Uterus (tissue), 4 donors: ENCODE results near the gene PRSS12. TPM values are rescaled to one million over a fixed set of nuclear protein-coding genes. Genes with fewer than 3 reads are reported as not detected.

ENCODE experiments used
- DNase-seq, 2 donors: peaks; one replicate each; pipeline ENCODE4 v3.0.0-alpha.2; 2019 to 2020
- H3K27ac ChIP-seq, 2 donors: fragments of 200-600 bp; sonication (generic); 1 replicate in 1 of 2; 2 replicates in 1 of 2; pipeline ENCODE4 v1.5.1; 2016 to 2018
- H3K27me3 ChIP-seq, 2 donors: fragments of 200-600 bp; sonication (generic); one replicate each; pipeline ENCODE4 v1.5.1; 2018 to 2019; ENCODE audit warnings: control low read depth in 1 of 2
- H3K36me3 ChIP-seq, 2 donors: fragments of 200-600 bp; sonication (generic); one replicate each; pipeline ENCODE4 v1.5.1; 2019; ENCODE audit warnings: control low read depth in 1 of 2
- H3K4me1 ChIP-seq, 2 donors: fragments of 200-600 bp; sonication (generic); one replicate each; pipeline ENCODE4 v1.5.1; 2018 to 2019; ENCODE audit warnings: control low read depth in 1 of 2
- H3K4me3 ChIP-seq, 2 donors: fragments of 200-600 bp; sonication (generic); 1 replicate in 1 of 2; 2 replicates in 1 of 2; pipeline ENCODE4 v1.5.1; 2018 to 2019; ENCODE audit warnings: mild to moderate bottlenecking in 1 of 2
- H3K9me3 ChIP-seq, 2 donors: fragments of 200-600 bp; sonication (generic); one replicate each; pipeline ENCODE4 v1.5.1; 2019; ENCODE audit warnings: control low read depth in 1 of 2
- POLR2A ChIP-seq, 2 donors: fragments of 450-650 bp; IDR thresholded peaks; one replicate each; pipeline ENCODE4 v1.6.1; 2016; ENCODE audit warnings: antibody characterized with exemption in 2 of 2, mild to moderate bottlenecking in 1 of 2, moderate library complexity in 1 of 2
- intact Hi-C: fragments of 100-400 bp; cut with DNase I; formaldehyde crosslinking; loops from one replicate; pipeline ENCODE4 v1.15.1; 2023; ENCODE audit warnings: low total_unique reads
- total RNA-seq, 4 donors: library from RNA; depleted of rRNA in 3 of 4; stranded (reverse); fragments of >200 nt in 3 of 4; gene quantifications; one replicate each; pipeline versions ENCODE4 v1.1.0 to v1.2.4, GENCODE V29; 2014 to 2023
- TF ChIP-seq, protein P1 (sequence below), 4 experiments: fragments of 200-600 bp in 2 of 4; fragments of 450-650 bp in 2 of 4; sonication (generic) in 2 of 4; IDR thresholded peaks; one replicate each; pipeline ENCODE4 v1.5.1; 2016 to 2019; ENCODE audit warnings: antibody characterized with exemption in 4 of 4, mild to moderate bottlenecking in 2 of 4, moderate library complexity in 1 of 4
- donor health status: DM: yes; HTN: yes; CAD: no.

Gene PRSS12
- total RNA-seq, 4 donors from 2014 or later: 0.15 to 52.1 (median 7.2) TPM

DNA sequence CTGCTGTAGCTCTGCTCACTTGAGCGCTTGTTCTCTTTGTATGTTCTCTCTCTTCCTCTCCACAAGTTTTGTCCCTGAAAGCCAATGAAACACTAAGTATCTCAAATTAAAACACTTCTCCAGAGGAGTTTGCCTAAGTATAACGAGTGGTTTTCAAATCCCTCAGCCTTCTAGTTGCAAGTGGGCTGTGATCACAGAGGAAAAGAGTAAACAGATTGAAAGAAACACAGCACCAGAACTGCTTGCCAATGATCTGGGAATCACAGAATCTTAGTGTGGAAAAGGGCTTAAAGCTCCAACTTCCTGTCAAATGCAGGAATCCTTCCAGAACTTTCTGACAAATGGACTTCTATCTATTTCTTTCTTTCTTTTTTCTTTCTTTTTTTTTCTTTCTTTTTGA lies 4.8 kb upstream of the PRSS12 start:
- intact Hi-C loops: no loop called here
- no peaks in the 10 kb centered on the region for H3K36me3 ChIP-seq
- no peaks in the 10 kb centered on the region for H3K9me3 ChIP-seq
- no peak overlapping the region for H3K27ac ChIP-seq
- H3K4me1 ChIP-seq: peaks cover 0 to 4% of the 10 kb centered on the region in 2 donors
- H3K4me3 ChIP-seq: no peak overlapping the region
- no peak for TF ChIP-seq POLR2A (IDR thresholded peaks at IDR 0.05)
- TF ChIP-seq, protein P1, sequence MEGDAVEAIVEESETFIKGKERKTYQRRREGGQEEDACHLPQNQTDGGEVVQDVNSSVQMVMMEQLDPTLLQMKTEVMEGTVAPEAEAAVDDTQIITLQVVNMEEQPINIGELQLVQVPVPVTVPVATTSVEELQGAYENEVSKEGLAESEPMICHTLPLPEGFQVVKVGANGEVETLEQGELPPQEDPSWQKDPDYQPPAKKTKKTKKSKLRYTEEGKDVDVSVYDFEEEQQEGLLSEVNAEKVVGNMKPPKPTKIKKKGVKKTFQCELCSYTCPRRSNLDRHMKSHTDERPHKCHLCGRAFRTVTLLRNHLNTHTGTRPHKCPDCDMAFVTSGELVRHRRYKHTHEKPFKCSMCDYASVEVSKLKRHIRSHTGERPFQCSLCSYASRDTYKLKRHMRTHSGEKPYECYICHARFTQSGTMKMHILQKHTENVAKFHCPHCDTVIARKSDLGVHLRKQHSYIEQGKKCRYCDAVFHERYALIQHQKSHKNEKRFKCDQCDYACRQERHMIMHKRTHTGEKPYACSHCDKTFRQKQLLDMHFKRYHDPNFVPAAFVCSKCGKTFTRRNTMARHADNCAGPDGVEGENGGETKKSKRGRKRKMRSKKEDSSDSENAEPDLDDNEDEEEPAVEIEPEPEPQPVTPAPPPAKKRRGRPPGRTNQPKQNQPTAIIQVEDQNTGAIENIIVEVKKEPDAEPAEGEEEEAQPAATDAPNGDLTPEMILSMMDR (IDR thresholded peaks at IDR 0.05): no peak
- DNase-seq: no peak
- peaks cover 5 to 19% of the 10 kb centered on the region in 2 donors for H3K27me3 ChIP-seq

DNA sequence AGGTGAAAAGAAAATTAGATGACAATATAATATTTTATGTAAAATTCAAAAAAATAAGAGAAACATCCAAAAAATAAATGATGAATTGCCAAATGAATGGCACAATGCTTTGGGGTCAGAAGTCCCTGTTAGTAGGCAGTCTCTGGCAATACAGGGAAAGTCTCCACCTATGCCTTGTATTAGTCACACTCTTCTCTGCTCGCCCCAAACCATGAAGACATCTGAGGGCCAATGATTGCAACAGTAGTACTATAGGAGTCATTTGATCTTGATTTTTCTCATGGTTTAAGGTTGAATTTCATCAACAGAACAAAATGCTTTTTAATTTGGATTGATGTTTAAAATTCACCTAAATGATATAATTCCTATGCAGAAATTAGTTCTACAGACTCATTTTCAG lies 3.9 kb upstream of the PRSS12 start:
- no peak overlapping the region for H3K27ac ChIP-seq
- H3K4me3 ChIP-seq: no peak overlapping the region
- TF ChIP-seq POLR2A (IDR thresholded peaks at IDR 0.05): no peak
- TF ChIP-seq, protein P1 (IDR thresholded peaks at IDR 0.05): no peak
- H3K4me1 ChIP-seq: peaks cover 0 to 9% of the 10 kb centered on the region in 2 donors
- H3K36me3 ChIP-seq: no peaks in the 10 kb centered on the region
- intact Hi-C loops: no loop called here
- no peak for DNase-seq
- peaks cover 6 to 19% of the 10 kb centered on the region in 2 donors for H3K27me3 ChIP-seq
- no peaks in the 10 kb centered on the region for H3K9me3 ChIP-seq

- no peak for DNase-seq
- Histone ChIP-seq H3K27me3 (peaks cover 6 to 21% of the 10 kb centered on the region in 2 donors), H3K27ac (no peak overlapping the region), H3K36me3 (no peaks in the 10 kb centered on the region), H3K9me3 (no peaks in the 10 kb centered on the region), H3K4me1 (peaks cover 0 to 9% of the 10 kb centered on the region in 2 donors), H3K4me3 (no peak overlapping the region)
- TF ChIP-seq, protein P1 (IDR thresholded peaks at IDR 0.05): no peak
- no peak for TF ChIP-seq POLR2A (IDR thresholded peaks at IDR 0.05)
- intact Hi-C loops: no loop called here
Observed at GRCh38 chr4:118356111-118356510, 3.3 kb upstream of the PRSS12 start.

GRCh38 chr4:118354913-118355312 lies 2.1 kb upstream of the PRSS12 start:
- intact Hi-C loops: no loop called here
- peaks cover 6 to 23% of the 10 kb centered on the region in 2 donors for H3K27me3 ChIP-seq
- no peak overlapping the region for H3K27ac ChIP-seq
- H3K4me3 ChIP-seq: no peak overlapping the region
- TF ChIP-seq, protein P1 (IDR thresholded peaks at IDR 0.05): no peak
- no peak for TF ChIP-seq POLR2A (IDR thresholded peaks at IDR 0.05)
- H3K4me1 ChIP-seq: peaks cover 0 to 9% of the 10 kb centered on the region in 2 donors
- DNase-seq: no peak
- H3K36me3 ChIP-seq: no peaks in the 10 kb centered on the region
- no peaks in the 10 kb centered on the region for H3K9me3 ChIP-seq

DNA sequence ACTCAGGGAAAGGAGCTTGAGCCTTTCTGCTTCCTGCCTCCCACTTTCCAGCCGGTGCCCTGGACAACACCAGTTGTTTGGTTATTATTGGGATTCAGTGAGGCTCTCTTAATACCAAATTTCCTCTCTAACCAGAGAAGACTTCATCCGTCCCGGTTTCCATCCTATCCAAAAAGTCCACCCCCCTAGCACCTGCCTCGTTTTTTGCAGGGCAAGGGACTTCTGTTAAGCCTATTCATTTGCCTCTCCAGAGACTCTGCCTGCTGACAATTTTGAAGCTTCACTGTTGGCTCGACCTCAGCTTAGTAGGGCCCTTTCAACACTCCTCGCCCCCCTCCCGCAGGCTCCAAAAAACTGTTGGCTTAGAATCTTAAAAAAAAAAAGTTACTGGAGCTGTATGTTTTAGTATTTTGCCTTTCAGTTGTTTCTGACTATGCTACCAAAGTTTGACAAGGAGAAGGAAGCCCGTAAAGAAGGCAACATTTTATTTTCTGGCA lies 779 bp upstream of the PRSS12 start:
- peaks cover 6 to 23% of the 10 kb centered on the region in 2 donors for H3K27me3 ChIP-seq
- peaks cover 0 to 9% of the 10 kb centered on the region in 2 donors for H3K4me1 ChIP-seq
- H3K9me3 ChIP-seq: no peaks in the 10 kb centered on the region
- intact Hi-C loops: no loop called here
- no peak overlapping the region for H3K4me3 ChIP-seq
- no peak overlapping the region for H3K27ac ChIP-seq
- no peaks in the 10 kb centered on the region for H3K36me3 ChIP-seq
- no peak for TF ChIP-seq POLR2A (IDR thresholded peaks at IDR 0.05)
- TF ChIP-seq, protein P1 (IDR thresholded peaks at IDR 0.05): no peak
- no peak for DNase-seq
